HCT116 (cell line): ENCODE measurements around the gene APOL4. TPM values are rescaled to one million over a fixed set of nuclear protein-coding genes. Genes with fewer than 3 reads are reported as not detected.

Experiments used
- ATAC-seq: fragments of 200-7000 bp; cut with Tn5 transposase; 2 replicates; pipeline ENCODE4 v1.9.1; 2020; ENCODE audit warnings: mild to moderate bottlenecking, moderate library complexity
- BruUV-seq: library from RNA; stranded (reverse); fragments of 400-500 nt; replicated peaks from 2 replicates; lab custom pipeline; 2021; lab: Mats Ljungman, UMichigan
- CTCF ChIA-PET: fragments of 300-600 bp; sonication (Branson Sonifier 250); formaldehyde crosslinking; loops from one replicate; lab custom pipeline; 2021; ENCODE audit warnings: antibody characterized with exemption; lab: Charles Lee
- POLR2A ChIA-PET: fragments of 300-600, 350-600 bp; sonication (Branson Sonifier 250); formaldehyde crosslinking; loops from one replicate; lab custom pipeline; 2021; ENCODE audit warnings: antibody characterized with exemption; lab: Charles Lee
- RAD21 ChIA-PET, 2 experiments: fragments of 300-600 bp; sonication (Branson Sonifier 250); formaldehyde crosslinking; loops; one replicate each; lab custom pipeline; 2023; ENCODE audit warnings: low total read pairs in 2 of 2; ENCODE audit not compliant: uncharacterized antibody in 2 of 2, unreplicated experiment in 2 of 2, low non-redundant PET in 1 of 2; lab: Charles Lee
- DNase-seq: peaks from one replicate; pipeline ENCODE4 v3.0.0-alpha.2; 2010; ENCODE audit warnings: low read depth, low spot score
- H2AFZ ChIP-seq: fragments of 200-600 bp; shearing (Covaris generic), sonication (generic); 2 replicates; pipeline ENCODE4 v1.6.1; 2017; ENCODE audit warnings: low read depth, mixed run types, mixed read lengths, antibody characterized with exemption, low read length; ENCODE audit not compliant: poor library complexity, severe bottlenecking
- H3K27ac ChIP-seq: 2 replicates; pipeline ENCODE4 v1.5.1; 2012; ENCODE audit warnings: low read depth, low read length
- H3K27me3 ChIP-seq: fragments of 200-600 bp; sonication (generic); 2 replicates; pipeline ENCODE4 v1.6.1; 2016; ENCODE audit warnings: mixed run types, low read length, mixed read lengths; ENCODE audit not compliant: insufficient read depth
- H3K36me3 ChIP-seq, 2 experiments: fragments of 200-500 bp in 1 of 2; fragments of 200-600 bp in 1 of 2; sonication (Bioruptor generic) in 1 of 2; sonication (generic) in 1 of 2; 2 replicates each; pipeline versions ENCODE4 v1.5.1 to v1.6.1; 2014 to 2016; ENCODE audit warnings: low read length in 2 of 2, inconsistent platforms in 1 of 2, mixed read lengths in 1 of 2, mixed run types in 1 of 2; ENCODE audit not compliant: insufficient read depth in 2 of 2, control insufficient read depth in 1 of 2
- H3K4me1 ChIP-seq, 2 experiments: fragments of 200-600 bp in 1 of 2; sonication (generic) in 1 of 2; 2 replicates each; pipeline versions ENCODE4 v1.5.1 to v1.6.1; 2012 to 2017; ENCODE audit warnings: low read length in 2 of 2, inconsistent platforms in 1 of 2, mild to moderate bottlenecking in 1 of 2, mixed read lengths in 1 of 2, mixed run types in 1 of 2, moderate library complexity in 1 of 2; ENCODE audit not compliant: insufficient read depth in 2 of 2, control insufficient read depth in 1 of 2
- H3K4me2 ChIP-seq: fragments of 200-600 bp; sonication (generic); 2 replicates; pipeline ENCODE4 v1.6.1; 2017; ENCODE audit warnings: mixed run types, low read length, mixed read lengths
- H3K4me3 ChIP-seq, 2 experiments: fragments of 200-600 bp in 1 of 2; sonication (generic) in 1 of 2; replicated peaks in 1 of 2; 2 replicates each; pipeline ENCODE4 v1.5.1; 2011 to 2016; ENCODE audit warnings: low read length in 2 of 2, control low read depth in 1 of 2, low read depth in 1 of 2, mild to moderate bottlenecking in 1 of 2, mixed read lengths in 1 of 2, mixed run types in 1 of 2
- H3K79me2 ChIP-seq: fragments of 200-600 bp; sonication (generic); 2 replicates; pipeline ENCODE4 v1.6.1; 2017; ENCODE audit warnings: mild to moderate bottlenecking, mixed run types, low read length, moderate library complexity, mixed read lengths; ENCODE audit not compliant: insufficient read depth
- H3K9ac ChIP-seq: fragments of 200-600 bp; sonication (generic); 2 replicates; pipeline ENCODE4 v1.6.1; 2016; ENCODE audit warnings: low read length, mixed read lengths
- H3K9me2 ChIP-seq: fragments of 200-600 bp; sonication (generic), shearing (Covaris generic); 2 replicates; pipeline ENCODE4 v1.6.1; 2017; ENCODE audit warnings: mixed run types, mild to moderate bottlenecking, moderate library complexity; ENCODE audit not compliant: insufficient read depth
- H3K9me3 ChIP-seq, 2 experiments: fragments of 200-500 bp in 1 of 2; fragments of 200-600 bp in 1 of 2; sonication (Bioruptor generic) in 1 of 2; sonication (generic) in 1 of 2; 2 replicates each; pipeline ENCODE4 v1.6.1; 2014 to 2017; ENCODE audit warnings: low read length in 2 of 2, mixed read lengths in 2 of 2, inconsistent platforms in 1 of 2, low read depth in 1 of 2, mild to moderate bottlenecking in 1 of 2, mixed run types in 1 of 2, moderate library complexity in 1 of 2; ENCODE audit not compliant: control insufficient read depth in 1 of 2, insufficient read depth in 1 of 2
- H4K20me1 ChIP-seq: fragments of 200-600 bp; sonication (generic), shearing (Covaris generic); 2 replicates; pipeline ENCODE4 v1.6.1; 2017; ENCODE audit warnings: mixed run types, mild to moderate bottlenecking, moderate library complexity; ENCODE audit not compliant: insufficient read depth
- CEBPB ChIP-seq: IDR thresholded peaks from 2 replicates; pipeline ENCODE4 v1.6.1; 2012; ENCODE audit warnings: low read depth
- EZH2phosphoT487 ChIP-seq: fragments of 200-600 bp; IDR thresholded peaks from 2 replicates; pipeline ENCODE4 v1.6.1; 2018; ENCODE audit warnings: antibody characterized with exemption, borderline replicate concordance
- JUND ChIP-seq: IDR thresholded peaks from 2 replicates; pipeline ENCODE4 v1.6.1; 2012
- POLR2A ChIP-seq: IDR thresholded peaks from 2 replicates; pipeline ENCODE4 v1.7.0; 2011; ENCODE audit warnings: borderline replicate concordance; ENCODE audit not compliant: insufficient read depth, insufficient read length; ENCODE audit errors: extremely low read depth
- ZNF274 ChIP-seq: fragments of 200-500 bp; sonication (Bioruptor generic); IDR thresholded peaks from 2 replicates; pipeline ENCODE4 v1.6.1; 2014; ENCODE audit warnings: mild to moderate bottlenecking, low read depth, low read length, inconsistent platforms
- intact Hi-C: fragments of 100-400 bp; cut with micrococcal nuclease; formaldehyde crosslinking; loops from 2 replicates; pipeline ENCODE4 v1.10.0; 2022
- total RNA-seq: library from RNA; stranded (reverse); gene quantifications from one replicate; pipeline ENCODE4 v1.2.1, GENCODE V29; 2021; ENCODE audit not compliant: unreplicated experiment
- TF ChIP-seq, protein P1 (sequence below): IDR thresholded peaks from 2 replicates; pipeline ENCODE4 v1.6.1; 2011; ENCODE audit warnings: mild to moderate bottlenecking, low read length, moderate library complexity; ENCODE audit not compliant: insufficient replicate concordance; ENCODE audit errors: extremely low read depth

APOL4 gene
- total RNA-seq, 1 experiment from 2014 or later, result not detected

DNA sequence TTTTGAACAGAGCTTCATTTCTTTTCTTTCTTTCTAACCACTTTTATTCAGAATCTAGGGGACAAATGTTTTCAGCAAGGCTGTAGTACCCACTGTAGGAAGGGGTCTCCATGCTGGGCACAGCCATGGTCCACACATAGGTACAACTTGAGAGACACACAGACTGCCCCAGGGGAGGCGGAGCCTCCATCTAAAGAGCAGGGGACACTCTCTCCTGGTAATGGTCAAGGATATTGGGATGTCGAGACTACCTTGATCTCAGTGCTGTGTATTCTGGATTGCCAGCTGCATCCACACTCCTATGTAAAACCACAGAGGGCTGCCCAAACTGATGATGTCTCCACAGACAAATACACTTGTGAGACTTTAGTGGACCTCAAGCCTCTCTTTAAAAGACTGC lies 38.1 kb downstream of the APOL4 start:
- DNase-seq (no peak), ATAC-seq (no peak; the same call in 1 of the 2 replicates)
- BruUV-seq, result no TSS peak
- H3K4me3 ChIP-seq, result no peak overlapping the region
- H3K79me2 ChIP-seq, result no peaks in the 10 kb centered on the region
- intact Hi-C loops, result no loop called here
- no peak overlapping the region for H2AFZ ChIP-seq
- TF ChIP-seq POLR2A (no peak), JUND (no peak), EZH2phosphoT487 (no peak), ZNF274 (no peak), CEBPB (no peak)
- TF ChIP-seq, protein P1, sequence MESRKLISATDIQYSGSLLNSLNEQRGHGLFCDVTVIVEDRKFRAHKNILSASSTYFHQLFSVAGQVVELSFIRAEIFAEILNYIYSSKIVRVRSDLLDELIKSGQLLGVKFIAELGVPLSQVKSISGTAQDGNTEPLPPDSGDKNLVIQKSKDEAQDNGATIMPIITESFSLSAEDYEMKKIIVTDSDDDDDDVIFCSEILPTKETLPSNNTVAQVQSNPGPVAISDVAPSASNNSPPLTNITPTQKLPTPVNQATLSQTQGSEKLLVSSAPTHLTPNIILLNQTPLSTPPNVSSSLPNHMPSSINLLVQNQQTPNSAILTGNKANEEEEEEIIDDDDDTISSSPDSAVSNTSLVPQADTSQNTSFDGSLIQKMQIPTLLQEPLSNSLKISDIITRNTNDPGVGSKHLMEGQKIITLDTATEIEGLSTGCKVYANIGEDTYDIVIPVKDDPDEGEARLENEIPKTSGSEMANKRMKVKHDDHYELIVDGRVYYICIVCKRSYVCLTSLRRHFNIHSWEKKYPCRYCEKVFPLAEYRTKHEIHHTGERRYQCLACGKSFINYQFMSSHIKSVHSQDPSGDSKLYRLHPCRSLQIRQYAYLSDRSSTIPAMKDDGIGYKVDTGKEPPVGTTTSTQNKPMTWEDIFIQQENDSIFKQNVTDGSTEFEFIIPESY, result no peak
- H3K9me3 ChIP-seq, result no peaks in the 10 kb centered on the region
- H3K4me1 ChIP-seq, result no peaks in the 10 kb centered on the region
- H3K9me2 ChIP-seq, result no peaks in the 10 kb centered on the region
- no peaks in the 10 kb centered on the region for H3K36me3 ChIP-seq
- ChIA-PET POLR2A (no interaction called here), CTCF (interaction anchor here (1.1 to 2.3 kb wide), 2 partner anchors 16 to 31 kb away, joined by 3 to 10 read pairs; no protein-coding TSS in a partner anchor), RAD21 (no interaction called here)
- H3K4me2 ChIP-seq, result no peak overlapping the region
- peaks cover 4% of the 10 kb centered on the region; the same call in 1 of the 2 replicates for H3K27me3 ChIP-seq
- H3K27ac ChIP-seq, result no peak overlapping the region
- no peaks in the 10 kb centered on the region for H4K20me1 ChIP-seq
- no peak overlapping the region for H3K9ac ChIP-seq
